HEK293 (cell line): ENCODE data around the gene TMEM255B.

ENCODE experiments used
- SP2 ChIP-seq: fragments of 450-650 bp; formaldehyde crosslinking; IDR thresholded peaks from 2 replicates; pipeline ENCODE4 v1.5.1; 2016; ENCODE audit warnings: missing biosample characterization, missing genetic modification characterization
- ZBTB21 ChIP-seq: fragments of 450-650 bp; formaldehyde crosslinking; IDR thresholded peaks from 2 replicates; pipeline ENCODE4 v1.5.1; 2017; ENCODE audit warnings: missing biosample characterization, missing genetic modification characterization
- ZNF335 ChIP-seq: fragments of 450-650 bp; formaldehyde crosslinking; conservative IDR thresholded peaks from 2 replicates; pipeline ENCODE4 v1.5.1; 2016; ENCODE audit warnings: missing biosample characterization, missing genetic modification characterization
- ZNF76 ChIP-seq: fragments of 450-650 bp; formaldehyde crosslinking; IDR thresholded peaks from 2 replicates; pipeline ENCODE4; 2016; ENCODE audit warnings: low read depth, missing biosample characterization, missing genetic modification characterization, borderline replicate concordance
- TF ChIP-seq, protein P1 (sequence below): fragments of 450-650 bp; formaldehyde crosslinking; IDR thresholded peaks from 2 replicates; pipeline ENCODE4 v1.5.1; 2016; ENCODE audit warnings: missing biosample characterization, missing genetic modification characterization
- TF ChIP-seq, protein P2 (sequence below): fragments of 450-650 bp; formaldehyde crosslinking; IDR thresholded peaks from 2 replicates; pipeline ENCODE4 v1.5.0; 2017; ENCODE audit warnings: missing biosample characterization, missing genetic modification characterization, borderline replicate concordance

DNA sequence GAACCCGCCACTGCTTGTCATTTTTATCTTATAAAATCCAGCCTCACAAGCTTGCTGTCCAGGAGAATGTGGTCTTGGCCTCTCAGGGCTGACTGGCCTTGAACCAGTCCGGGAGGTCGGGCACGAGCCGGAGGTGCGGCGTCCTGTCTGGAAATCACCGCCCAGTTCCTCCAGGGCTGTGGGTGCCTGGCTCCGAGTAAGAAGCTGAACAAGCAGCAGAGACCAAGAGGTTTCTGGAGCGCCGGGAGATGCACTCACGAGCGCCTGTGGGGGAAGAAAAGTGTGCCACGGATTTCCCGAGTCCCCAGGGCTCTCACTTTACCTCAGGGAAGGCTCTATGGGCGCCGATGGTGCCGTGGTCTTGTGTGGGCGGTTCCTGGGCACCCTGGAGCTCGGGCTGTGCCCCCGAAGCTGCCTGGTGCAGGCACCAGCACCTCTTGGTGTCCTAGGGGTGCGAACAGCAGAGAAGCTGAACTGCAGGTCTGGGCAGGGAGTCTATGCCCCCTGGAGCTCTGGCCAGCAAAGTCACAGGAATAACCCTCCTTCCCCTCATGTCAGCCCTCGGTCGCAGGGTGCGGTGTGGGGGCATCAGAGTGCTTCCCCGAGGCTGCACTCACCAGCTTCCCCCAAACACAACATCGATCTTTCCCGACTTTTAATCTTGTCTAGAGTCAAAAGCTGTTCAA lies 54.9 kb downstream of the TMEM255B start:
- no peak for TF ChIP-seq ZNF76 (tag by site-specific recombination)
- TF ChIP-seq, protein P1, sequence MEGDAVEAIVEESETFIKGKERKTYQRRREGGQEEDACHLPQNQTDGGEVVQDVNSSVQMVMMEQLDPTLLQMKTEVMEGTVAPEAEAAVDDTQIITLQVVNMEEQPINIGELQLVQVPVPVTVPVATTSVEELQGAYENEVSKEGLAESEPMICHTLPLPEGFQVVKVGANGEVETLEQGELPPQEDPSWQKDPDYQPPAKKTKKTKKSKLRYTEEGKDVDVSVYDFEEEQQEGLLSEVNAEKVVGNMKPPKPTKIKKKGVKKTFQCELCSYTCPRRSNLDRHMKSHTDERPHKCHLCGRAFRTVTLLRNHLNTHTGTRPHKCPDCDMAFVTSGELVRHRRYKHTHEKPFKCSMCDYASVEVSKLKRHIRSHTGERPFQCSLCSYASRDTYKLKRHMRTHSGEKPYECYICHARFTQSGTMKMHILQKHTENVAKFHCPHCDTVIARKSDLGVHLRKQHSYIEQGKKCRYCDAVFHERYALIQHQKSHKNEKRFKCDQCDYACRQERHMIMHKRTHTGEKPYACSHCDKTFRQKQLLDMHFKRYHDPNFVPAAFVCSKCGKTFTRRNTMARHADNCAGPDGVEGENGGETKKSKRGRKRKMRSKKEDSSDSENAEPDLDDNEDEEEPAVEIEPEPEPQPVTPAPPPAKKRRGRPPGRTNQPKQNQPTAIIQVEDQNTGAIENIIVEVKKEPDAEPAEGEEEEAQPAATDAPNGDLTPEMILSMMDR (tag by site-specific recombination): no peak
- TF ChIP-seq ZBTB21 (tag by site-specific recombination): no peak
- TF ChIP-seq, protein P2, sequence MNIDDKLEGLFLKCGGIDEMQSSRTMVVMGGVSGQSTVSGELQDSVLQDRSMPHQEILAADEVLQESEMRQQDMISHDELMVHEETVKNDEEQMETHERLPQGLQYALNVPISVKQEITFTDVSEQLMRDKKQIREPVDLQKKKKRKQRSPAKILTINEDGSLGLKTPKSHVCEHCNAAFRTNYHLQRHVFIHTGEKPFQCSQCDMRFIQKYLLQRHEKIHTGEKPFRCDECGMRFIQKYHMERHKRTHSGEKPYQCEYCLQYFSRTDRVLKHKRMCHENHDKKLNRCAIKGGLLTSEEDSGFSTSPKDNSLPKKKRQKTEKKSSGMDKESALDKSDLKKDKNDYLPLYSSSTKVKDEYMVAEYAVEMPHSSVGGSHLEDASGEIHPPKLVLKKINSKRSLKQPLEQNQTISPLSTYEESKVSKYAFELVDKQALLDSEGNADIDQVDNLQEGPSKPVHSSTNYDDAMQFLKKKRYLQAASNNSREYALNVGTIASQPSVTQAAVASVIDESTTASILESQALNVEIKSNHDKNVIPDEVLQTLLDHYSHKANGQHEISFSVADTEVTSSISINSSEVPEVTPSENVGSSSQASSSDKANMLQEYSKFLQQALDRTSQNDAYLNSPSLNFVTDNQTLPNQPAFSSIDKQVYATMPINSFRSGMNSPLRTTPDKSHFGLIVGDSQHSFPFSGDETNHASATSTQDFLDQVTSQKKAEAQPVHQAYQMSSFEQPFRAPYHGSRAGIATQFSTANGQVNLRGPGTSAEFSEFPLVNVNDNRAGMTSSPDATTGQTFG: no peak
- TF ChIP-seq ZNF335 (tag by site-specific recombination): no peak
- TF ChIP-seq SP2 (tag by site-specific recombination): no peak
